Spinal cord (tissue), 10 donors: Measurements from ENCODE around the gene TMPRSS4. TPM values are rescaled to one million over a fixed set of nuclear protein-coding genes. Genes with fewer than 3 reads are reported as not detected.

Experiments used
- DNase-seq, 6 donors: peaks; one replicate each; pipeline versions ENCODE4 v3.0.0 to v3.0.0-alpha.2; 2013 to 2015; ENCODE audit warnings: low spot score in 6 of 6, low read depth in 4 of 6
- H3K27ac ChIP-seq: one replicate; pipeline ENCODE4 v1.5.1; 2013; ENCODE audit warnings: low read depth, low read length, control low read depth
- H3K27me3 ChIP-seq: one replicate; pipeline ENCODE4 v1.6.1; 2013; ENCODE audit warnings: low read length; ENCODE audit not compliant: control insufficient read depth, insufficient read depth
- H3K36me3 ChIP-seq: one replicate; pipeline ENCODE4 v1.6.1; 2013; ENCODE audit warnings: low read length; ENCODE audit not compliant: control insufficient read depth, insufficient read depth
- H3K4me1 ChIP-seq: one replicate; pipeline ENCODE4 v1.6.1; 2013; ENCODE audit warnings: low read length; ENCODE audit not compliant: control insufficient read depth, insufficient read depth
- H3K4me3 ChIP-seq: one replicate; pipeline ENCODE4 v1.5.1; 2013; ENCODE audit warnings: low read depth, low read length, control low read depth
- H3K9me3 ChIP-seq: one replicate; pipeline ENCODE4 v1.6.1; 2013; ENCODE audit warnings: low read length; ENCODE audit not compliant: control insufficient read depth, insufficient read depth
- WGBS: methylation state at CpG from one replicate; pipeline ENCODE4 v1.1.5; 2013; ENCODE audit warnings: missing lambda C conversion rate; ENCODE audit not compliant: insufficient coverage; 5-methylcytosine and 5-hydroxymethylcytosine counted together
- polyA plus RNA-seq, 2 donors: library from polyadenylated mRNA; unstranded; fragments of 120-200 nt; gene quantifications; one replicate each; pipeline ENCODE4 v1.2.1, GENCODE V29; 2013; ENCODE audit not compliant: insufficient read length in 2 of 2
- total RNA-seq, 2 donors: library from RNA; depleted of rRNA in 1 of 2; stranded (reverse); fragments of 120-200 nt in 1 of 2; fragments of >200 nt in 1 of 2; gene quantifications; one replicate each; pipeline versions ENCODE4 v1.2.3 to v1.2.4, GENCODE V29; 2013 to 2014
- donor health status: healthy.

Gene TMPRSS4
- total and polyA plus RNA-seq, 4 donors = 0.26 to 0.70 (median 0.30) TPM; not detected in 1

GRCh38 chr11:118149493-118149892, 72.6 kb downstream of the TMPRSS4 start:
- H3K9me3 ChIP-seq = no peaks in the 10 kb centered on the region
- no peak overlapping the region for H3K27ac ChIP-seq
- peaks cover 59% of the 10 kb centered on the region for H3K4me1 ChIP-seq
- H3K4me3 ChIP-seq = no peak overlapping the region
- DNase-seq = no peak
- H3K36me3 ChIP-seq = no peaks in the 10 kb centered on the region
- H3K27me3 ChIP-seq = peaks cover 27% of the 10 kb centered on the region
- WGBS = 50% methylated on average over 1 of the region's 1 CpG

GRCh38 chr11:118151431-118151830, 74.6 kb downstream of the TMPRSS4 start:
- H3K27me3 ChIP-seq = peaks cover 46% of the 10 kb centered on the region
- DNase-seq = no peak
- H3K4me3 ChIP-seq = no peak overlapping the region
- no peak overlapping the region for H3K27ac ChIP-seq
- WGBS = 60% methylated on average over 3 of the region's 5 CpGs
- H3K9me3 ChIP-seq = no peaks in the 10 kb centered on the region
- H3K4me1 ChIP-seq = peaks cover 53% of the 10 kb centered on the region
- H3K36me3 ChIP-seq = no peaks in the 10 kb centered on the region

- 5% methylated on average over 7 of the region's 16 CpGs for WGBS
- Histone ChIP-seq H3K9me3 (no peaks in the 10 kb centered on the region), H3K36me3 (no peaks in the 10 kb centered on the region), H3K4me3 (peak overlapping the region; percentile 51), H3K27me3 (peaks cover 52% of the 10 kb centered on the region), H3K27ac (no peak overlapping the region), H3K4me1 (peaks cover 60% of the 10 kb centered on the region)
- no peak for DNase-seq
Observed at GRCh38 chr11:118152020-118152551, 75.2 kb downstream of the TMPRSS4 start.

DNA sequence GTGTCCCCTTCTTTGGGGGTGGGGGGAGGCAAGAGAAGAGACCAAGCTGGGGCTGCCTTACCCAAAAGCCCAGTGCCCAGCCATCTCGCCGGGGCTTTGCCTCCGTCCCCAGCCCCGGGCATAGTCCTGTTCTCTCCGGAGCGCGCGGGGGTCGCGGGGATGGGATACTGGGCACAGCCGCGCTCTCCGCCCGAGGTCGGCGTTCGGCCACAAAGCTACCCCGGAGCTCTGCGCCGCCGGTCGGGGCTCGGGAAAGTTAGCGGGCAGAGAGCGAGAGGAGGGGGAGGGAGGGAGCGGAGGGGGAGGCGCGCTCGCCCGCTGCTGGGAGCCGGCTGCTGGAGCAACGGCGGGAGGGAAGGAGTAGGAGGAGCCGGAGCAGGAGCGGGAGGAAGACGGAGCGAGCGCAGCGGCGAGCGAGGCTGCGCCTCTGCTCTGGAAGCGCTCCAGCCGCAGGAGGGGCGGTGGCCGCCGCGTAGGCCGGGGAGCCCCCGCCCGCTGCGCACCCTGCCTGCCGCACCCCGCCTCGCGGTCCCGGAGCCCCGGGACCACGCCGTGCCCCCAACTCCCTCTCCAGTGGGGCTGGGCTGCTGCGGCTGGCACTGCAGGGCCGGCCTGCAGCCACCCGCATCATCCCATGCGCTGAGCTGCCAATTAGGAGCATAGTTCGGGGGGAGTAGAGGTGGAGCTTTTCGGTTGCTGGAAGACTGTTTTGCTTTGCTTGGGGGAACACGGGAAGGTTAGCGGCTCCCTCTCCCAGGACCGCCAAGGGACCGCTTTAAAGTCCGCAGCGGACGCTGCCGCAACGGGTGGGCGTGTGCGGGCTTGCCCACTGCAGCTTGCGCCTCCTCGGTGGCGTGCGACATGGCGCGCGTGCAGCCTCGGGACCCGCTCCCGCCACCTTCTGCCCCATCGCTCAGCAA, 75.9 kb downstream of the TMPRSS4 start, which contains the start of gene SCN4B:
TSS of gene SCN4B (minus strand) at position 272 of the 920 bp plus-strand sequence. CDS start at position 122, 150 bp downstream.
- peaks cover 66% of the 10 kb centered on the region for H3K4me1 ChIP-seq
- WGBS = under 1% methylated on average over 87 of the region's 88 CpGs
- H3K9me3 ChIP-seq = no peaks in the 10 kb centered on the region
- peak within 1 kb of the TSS; percentile 51 for H3K4me3 ChIP-seq
- H3K27me3 ChIP-seq = peaks cover 60% of the 10 kb centered on the region
- H3K27ac ChIP-seq = no peak within 1 kb of the TSS
- H3K36me3 ChIP-seq = no peaks in the 10 kb centered on the region
- DNase-seq = peak in 4 of 6 donors; percentile 41 to 93 (median 76)

GRCh38 chr11:118153516-118153915, 76.6 kb downstream of the TMPRSS4 start:
- Histone ChIP-seq H3K4me3 (peak overlapping the region; percentile 51), H3K36me3 (no peaks in the 10 kb centered on the region), H3K27me3 (peaks cover 67% of the 10 kb centered on the region), H3K27ac (no peak overlapping the region), H3K9me3 (no peaks in the 10 kb centered on the region), H3K4me1 (peaks cover 60% of the 10 kb centered on the region)
- 3% methylated on average over 5 of the region's 16 CpGs for WGBS
- DNase-seq = peak in 1 of 6 donors; percentile 3

GRCh38 chr11:118153976-118154375, 77.1 kb downstream of the TMPRSS4 start:
- Histone ChIP-seq H3K4me1 (peaks cover 57% of the 10 kb centered on the region), H3K9me3 (no peaks in the 10 kb centered on the region), H3K4me3 (no peak overlapping the region), H3K36me3 (no peaks in the 10 kb centered on the region), H3K27ac (no peak overlapping the region), H3K27me3 (peaks cover 71% of the 10 kb centered on the region)
- WGBS = 53% methylated on average over 9 of the region's 11 CpGs
- no peak for DNase-seq

- Histone ChIP-seq H3K27me3 (peaks cover 78% of the 10 kb centered on the region), H3K36me3 (no peaks in the 10 kb centered on the region), H3K9me3 (no peaks in the 10 kb centered on the region), H3K4me1 (peaks cover 51% of the 10 kb centered on the region), H3K4me3 (no peak overlapping the region), H3K27ac (no peak overlapping the region)
- 100% methylated on average over 1 of the region's 1 CpG for WGBS
- no peak for DNase-seq
Observed at GRCh38 chr11:118154641-118155040, 77.8 kb downstream of the TMPRSS4 start.

- Histone ChIP-seq H3K4me1 (peaks cover 44% of the 10 kb centered on the region), H3K27ac (no peak overlapping the region), H3K4me3 (no peak overlapping the region), H3K36me3 (no peaks in the 10 kb centered on the region), H3K27me3 (peaks cover 77% of the 10 kb centered on the region), H3K9me3 (no peaks in the 10 kb centered on the region)
- 32% methylated on average over 9 of the region's 11 CpGs for WGBS
- DNase-seq = no peak
Observed at GRCh38 chr11:118155776-118156530, 79.1 kb downstream of the TMPRSS4 start.

GRCh38 chr11:118156531-118157185, 79.8 kb downstream of the TMPRSS4 start:
- no peak for DNase-seq
- Histone ChIP-seq H3K27me3 (peaks cover 73% of the 10 kb centered on the region), H3K4me3 (no peak overlapping the region), H3K4me1 (peaks cover 42% of the 10 kb centered on the region), H3K36me3 (no peaks in the 10 kb centered on the region), H3K9me3 (no peaks in the 10 kb centered on the region), H3K27ac (no peak overlapping the region)
- 3% methylated on average over 12 of the region's 21 CpGs for WGBS
